Adrenal gland (tissue), 5 donors: ENCODE measurements around the gene MIER2.

Experiments
- CTCF ChIP-seq, 6 experiments: fragments of 450-650 bp in 4 of 6; fragments of 200-600 bp in 2 of 6; sonication (generic) in 1 of 6; IDR thresholded peaks; 1 replicate in 5 of 6; 2 replicates in 1 of 6; pipeline versions ENCODE4 v1.5.1 to v1.8.0; 2016 to 2021; ENCODE audit warnings: antibody characterized with exemption in 6 of 6, mild to moderate bottlenecking in 2 of 6, moderate library complexity in 1 of 6
- POLR2A ChIP-seq, 2 donors: fragments of 450-650 bp; IDR thresholded peaks; one replicate each; pipeline ENCODE4 v1.6.1; 2017; ENCODE audit warnings: antibody characterized with exemption in 2 of 2, mild to moderate bottlenecking in 2 of 2, moderate library complexity in 1 of 2
- donor health status: DM: no; HTN: no; CAD: no.

- TF ChIP-seq CTCF (IDR thresholded peaks at IDR 0.05) (no peak), POLR2A (IDR thresholded peaks at IDR 0.05) (no peak)
Observed at GRCh38 chr19:370641-371330, 26.2 kb upstream of the MIER2 start.
